Measurements from ENCODE around the gene PIK3CA. TPM values are rescaled to one million over a fixed set of nuclear protein-coding genes. Genes with fewer than 3 reads are reported as not detected.
"Not testable (repeated sequence)": the region's sequence is repeated elsewhere in the genome, so short reads cannot be mapped to it uniquely, and the experiment has no call there.

Gene PIK3CA
- total and polyA plus RNA-seq, 8 donors, result 25.3 to 39.8 (median 32.2) TPM

- Histone ChIP-seq H3K4me3 (no peak overlapping the region), H3K9me3 (no peaks in the 10 kb centered on the region), H3K27me3 (no peaks in the 10 kb centered on the region), H3K36me3 (no peaks in the 10 kb centered on the region), H3K27ac (no peak overlapping the region), H3K4me1 (no peaks in the 10 kb centered on the region)
- ATAC-seq (no peak), DNase-seq (no peak)
- no peak for TF ChIP-seq CTCF (IDR thresholded peaks at IDR 0.05)
- intact Hi-C loops (cut with DNase I), result loop anchor here in 1 of 2 donors (10.0 kb wide), 1 partner anchor 207 kb away; no protein-coding TSS in a partner anchor
Measured at GRCh38 chr3:179107617-179108016, 40.5 kb upstream of the PIK3CA start.

- no peaks in the 10 kb centered on the region for H3K9me3 ChIP-seq
- H3K4me1 ChIP-seq, result no peaks in the 10 kb centered on the region
- DNase-seq, result no peak
- intact Hi-C loops (cut with DNase I), result loop anchor here in 1 of 2 donors (10.0 kb wide), 1 partner anchor 207 kb away; no protein-coding TSS in a partner anchor
- H3K27me3 ChIP-seq, result no peaks in the 10 kb centered on the region
- no peak for ATAC-seq
- no peak for TF ChIP-seq CTCF (IDR thresholded peaks at IDR 0.05)
- no peaks in the 10 kb centered on the region for H3K36me3 ChIP-seq
- H3K27ac ChIP-seq, result no peak overlapping the region
- H3K4me3 ChIP-seq, result no peak overlapping the region
Measured at GRCh38 chr3:179108086-179108485, 40.1 kb upstream of the PIK3CA start.

- ATAC-seq (no peak), DNase-seq (no peak)
- H3K4me3 ChIP-seq, result no peak overlapping the region
- no peak for TF ChIP-seq CTCF (IDR thresholded peaks at IDR 0.05)
- no peaks in the 10 kb centered on the region for H3K9me3 ChIP-seq
- intact Hi-C loops (cut with DNase I), result no loop called here
- no peaks in the 10 kb centered on the region for H3K27me3 ChIP-seq
- H3K27ac ChIP-seq, result no peak overlapping the region
- no peaks in the 10 kb centered on the region for H3K4me1 ChIP-seq
- no peaks in the 10 kb centered on the region for H3K36me3 ChIP-seq
Measured at GRCh38 chr3:179113903-179114302, 34.3 kb upstream of the PIK3CA start.

GRCh38 chr3:179115444-179115843, 32.7 kb upstream of the PIK3CA start:
- ATAC-seq; intact Hi-C loops (cut with DNase I); H3K9me3 ChIP-seq: not testable (repeated sequence)

GRCh38 chr3:179116816-179117215, 31.3 kb upstream of the PIK3CA start:
- intact Hi-C loops (cut with DNase I), result no loop called here
- no peak overlapping the region for H3K4me3 ChIP-seq
- DNase-seq, result no peak
- H3K36me3 ChIP-seq, result no peaks in the 10 kb centered on the region
- TF ChIP-seq CTCF (IDR thresholded peaks at IDR 0.05), result no peak
- no peaks in the 10 kb centered on the region for H3K9me3 ChIP-seq
- no peak overlapping the region for H3K27ac ChIP-seq
- H3K4me1 ChIP-seq, result no peaks in the 10 kb centered on the region
- no peak for ATAC-seq
- H3K27me3 ChIP-seq, result no peaks in the 10 kb centered on the region

More at GRCh38 chr3:179115444-179115843, 32.7 kb upstream of the PIK3CA start:
- H3K4me1 ChIP-seq, H3K27ac ChIP-seq, DNase-seq, H3K36me3 ChIP-seq, H3K4me3 ChIP-seq, H3K27me3 ChIP-seq: not testable (repeated sequence)

- H3K27ac ChIP-seq; H3K27me3 ChIP-seq; intact Hi-C loops (cut with DNase I); H3K36me3 ChIP-seq; ATAC-seq; H3K4me1 ChIP-seq; H3K9me3 ChIP-seq; H3K4me3 ChIP-seq: not testable (repeated sequence)
- DNase-seq, result peak in 1 of 4 donors; percentile 73
Measured at GRCh38 chr3:179132191-179132890, 15.8 kb upstream of the PIK3CA start.
